Posterior cingulate gyrus (tissue), 11 donors: ENCODE measurements around the gene MRPL52.
"Not testable (repeated sequence)": the region's sequence is repeated elsewhere in the genome, so short reads cannot be mapped to it uniquely, and the experiment has no call there.

ENCODE experiments used
- DNase-seq, 10 donors: peaks; one replicate each; pipeline versions ENCODE4 v3.0.0 to v3.0.0-alpha.2; 2020 to 2021; ENCODE audit warnings: mixed read lengths in 3 of 10
- intact Hi-C: fragments of 100-400 bp; cut with DNase I; formaldehyde crosslinking; loops from one replicate; pipeline ENCODE4 v1.15.1; 2023

MRPL52 gene

DNA sequence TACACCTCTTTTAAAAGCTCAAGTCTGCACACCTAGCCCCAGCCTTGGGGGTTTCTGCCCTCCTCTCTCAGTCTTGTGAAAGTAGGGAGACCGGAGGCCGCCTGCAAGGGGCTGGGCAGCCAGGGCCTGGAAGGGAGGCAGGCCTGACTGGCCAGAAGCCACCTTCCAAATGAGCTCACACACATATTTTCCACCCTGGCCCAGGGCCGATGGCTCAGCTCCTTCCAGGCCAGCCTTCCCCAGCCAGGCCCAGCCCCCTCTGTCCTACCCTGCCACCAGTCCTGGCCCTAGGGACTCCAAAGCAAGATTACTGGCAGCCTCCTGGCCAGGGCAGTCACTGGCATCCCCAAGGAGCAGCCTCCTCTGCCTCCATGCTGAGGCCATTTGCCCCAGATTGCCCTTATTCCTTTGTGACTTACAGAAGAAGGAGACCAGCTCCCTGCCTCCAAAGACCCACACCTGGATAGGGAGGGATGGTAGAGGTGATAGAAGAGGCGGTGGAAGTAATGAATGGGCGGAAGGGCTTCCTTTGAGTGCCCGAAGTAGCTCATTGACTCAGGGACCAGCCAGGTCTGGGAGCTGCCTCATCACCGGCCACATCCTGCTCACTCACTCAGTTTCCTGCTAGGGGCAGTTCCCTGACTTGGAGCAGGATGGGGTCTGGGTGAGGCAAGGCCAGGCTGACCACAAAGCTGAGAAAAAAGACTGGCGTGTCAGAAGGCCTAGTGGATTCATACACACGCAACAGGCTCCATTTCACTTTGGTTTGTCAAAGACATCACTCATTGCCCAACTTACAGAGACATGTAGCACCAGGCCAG, 21.5 kb downstream of the MRPL52 start:
- DNase-seq = peak in 9 of 10 donors; percentile 30 to 91 (median 54)
- intact Hi-C loops = loop anchor here (5.0 to 10.0 kb wide), 2 partner anchors 196 to 294 kb away; no protein-coding TSS in a partner anchor

DNA sequence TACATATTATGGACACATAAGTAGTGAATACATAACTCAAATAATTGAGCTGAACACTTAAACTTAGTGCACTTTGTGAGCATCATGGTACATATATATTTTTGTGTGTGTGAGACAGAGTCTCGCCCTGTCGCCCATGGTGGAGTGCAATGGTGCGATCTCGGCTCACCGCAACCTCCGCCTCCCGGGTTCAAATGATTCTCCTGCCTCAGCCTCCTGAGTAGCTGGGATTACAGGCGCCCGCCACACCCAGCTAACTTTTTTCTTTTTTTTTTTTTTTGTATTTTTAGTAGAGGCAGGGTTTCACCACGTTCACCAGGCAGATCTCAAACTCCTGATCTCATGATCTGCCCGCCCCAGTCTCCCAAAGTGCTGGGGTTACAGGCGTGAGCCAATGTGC, 22.5 kb downstream of the MRPL52 start:
- intact Hi-C loops = loop anchor here (5.0 to 10.0 kb wide), 2 partner anchors 197 to 295 kb away; no protein-coding TSS in a partner anchor
- peak in 1 of 10 donors; percentile 25 for DNase-seq

DNA sequence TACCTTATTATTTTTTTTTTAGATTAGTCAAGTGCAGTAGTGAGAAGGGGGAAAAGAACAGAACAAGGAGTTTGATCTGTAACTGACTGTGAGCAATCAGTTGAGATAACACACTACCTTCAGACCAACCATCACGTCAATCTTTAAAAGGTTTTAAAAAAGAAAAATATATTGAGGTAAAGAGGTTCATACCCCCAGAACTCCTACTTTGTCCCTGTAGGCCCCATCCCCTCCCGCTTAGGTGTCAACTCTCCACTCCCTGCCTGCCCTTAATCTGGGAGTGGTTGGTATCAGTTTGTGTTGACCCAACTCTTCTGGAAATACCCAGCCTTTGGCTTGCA, 22.9 kb downstream of the MRPL52 start:
- intact Hi-C loops = loop anchor here (5.0 to 10.0 kb wide), 2 partner anchors 198 to 295 kb away; no protein-coding TSS in a partner anchor
- DNase-seq = no peak

DNA sequence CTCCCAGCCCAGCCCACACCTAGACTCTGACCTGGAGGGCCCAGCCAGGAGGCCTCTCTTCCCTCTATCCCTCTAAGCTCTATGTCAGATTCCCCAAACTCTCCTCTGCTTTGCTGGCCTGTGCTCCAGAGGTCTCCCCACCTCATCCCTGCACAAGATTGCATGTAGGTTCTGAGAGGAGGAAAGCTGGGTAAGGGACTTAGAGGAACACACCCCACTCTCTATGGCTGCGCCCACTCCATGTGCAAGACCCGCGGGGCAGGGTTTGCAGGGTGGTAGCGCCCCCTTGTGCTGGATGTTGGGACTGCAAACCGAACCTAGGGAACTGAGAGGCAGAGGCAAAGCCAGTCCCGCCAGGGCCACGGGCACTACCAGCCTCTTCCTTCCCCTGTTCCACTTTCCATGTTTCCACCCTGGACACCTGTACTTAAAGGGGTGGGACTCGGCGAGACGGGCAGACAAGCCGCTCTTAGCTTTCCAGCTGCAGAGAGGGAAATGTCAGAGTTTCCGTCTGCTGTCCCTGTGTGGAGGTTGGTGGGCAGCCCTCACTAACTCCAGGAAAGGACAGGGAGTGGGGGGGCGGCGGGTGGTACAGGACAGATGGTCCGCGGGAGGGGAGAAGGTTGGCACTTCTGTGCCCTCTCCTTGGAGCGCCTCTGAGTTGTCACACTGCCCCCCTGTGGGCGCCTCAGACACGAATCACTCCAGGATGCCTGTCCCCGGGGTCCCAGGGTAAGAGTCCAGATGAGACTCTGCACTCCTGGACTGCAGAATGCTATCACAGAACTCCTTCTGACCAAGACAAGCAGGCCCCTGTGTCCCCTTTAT, 23.5 kb downstream of the MRPL52 start:
- DNase-seq = peak; percentile 73 to 98 (median 88)
- intact Hi-C loops = loop anchor here (1.0 to 10.0 kb wide), 4 partner anchors 30 to 296 kb away; no protein-coding TSS in a partner anchor

DNA sequence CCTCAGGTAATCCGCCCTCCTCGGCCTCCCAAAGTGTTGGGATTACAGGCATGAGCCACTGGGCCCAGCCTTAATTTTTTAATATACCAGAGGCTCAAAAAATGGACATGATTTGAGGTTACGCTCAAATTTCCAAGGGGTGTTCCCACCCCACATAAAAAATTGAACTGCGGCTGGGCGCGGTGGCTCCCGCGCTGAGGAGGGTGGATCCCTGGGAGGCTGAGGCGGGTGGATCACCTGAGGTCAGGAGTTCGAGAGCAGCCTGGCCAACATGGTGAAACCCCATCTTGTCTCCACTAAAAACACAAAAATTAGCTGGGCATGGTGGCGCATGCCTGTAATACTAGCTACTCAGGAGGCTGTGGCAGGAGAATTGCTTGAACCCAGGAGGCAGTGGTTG, 24.6 kb downstream of the MRPL52 start:
- DNase-seq = peak in 1 of 10 donors; percentile 39
- intact Hi-C loops = loop anchor here (5.0 to 10.0 kb wide), 2 partner anchors 199 to 297 kb away; no protein-coding TSS in a partner anchor

DNA sequence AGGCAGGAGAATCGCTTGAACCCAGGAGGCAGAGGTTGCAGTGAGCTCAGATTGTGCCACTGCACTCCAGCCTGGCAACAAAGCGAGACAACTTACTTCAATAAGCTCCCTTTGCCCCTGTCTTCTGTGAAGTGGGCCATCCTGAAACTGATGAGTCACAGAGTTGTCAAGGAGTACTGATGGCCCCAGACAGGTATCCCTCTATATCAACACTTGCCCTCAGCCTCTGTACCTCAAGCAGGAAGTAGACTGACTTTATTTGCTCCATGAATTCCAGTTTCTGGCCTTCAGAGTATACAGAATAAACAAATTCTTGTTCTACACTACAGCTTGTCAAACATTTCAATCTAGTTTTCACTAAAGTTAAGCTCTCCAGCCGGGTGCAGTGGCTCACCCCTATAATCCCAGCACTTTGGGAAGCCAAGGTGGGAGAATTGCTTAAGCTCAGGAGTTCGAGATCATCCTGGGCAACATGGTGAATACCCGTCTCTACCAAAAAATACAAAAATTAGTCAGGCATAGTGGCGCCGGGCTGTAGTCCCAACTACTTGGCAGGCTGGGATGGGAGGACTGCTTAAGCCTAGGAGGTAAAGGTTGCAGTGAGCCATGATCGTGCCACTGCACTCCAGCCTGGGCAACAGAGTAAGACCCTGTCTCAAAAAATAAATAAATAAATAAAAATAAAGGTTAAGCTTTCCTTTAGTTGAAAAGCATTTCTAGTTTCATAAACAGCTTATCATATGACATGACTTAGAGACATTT, 25.5 kb downstream of the MRPL52 start:
- intact Hi-C loops = loop anchor here (5.0 to 10.0 kb wide), 2 partner anchors 200 to 298 kb away; no protein-coding TSS in a partner anchor
- peak in 2 of 10 donors; percentile 27 to 32 for DNase-seq

DNA sequence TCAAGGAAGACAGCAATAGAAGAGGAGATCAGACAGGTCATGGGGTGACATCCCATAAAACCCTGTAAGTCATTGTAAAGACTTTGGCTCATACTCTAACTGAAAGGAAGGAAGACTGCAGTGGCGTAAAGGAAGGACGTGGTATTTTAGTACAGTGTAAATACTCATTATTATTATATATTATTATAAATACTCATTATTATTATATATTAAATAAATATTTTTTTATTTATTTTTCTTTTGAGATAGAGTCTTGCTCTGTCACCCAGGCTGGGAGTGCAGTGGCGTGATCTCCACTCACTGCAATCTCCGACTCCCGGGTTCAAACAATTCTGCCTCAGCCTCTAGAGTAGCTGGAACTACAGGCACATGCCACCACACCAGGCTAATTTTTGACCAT, 26.7 kb downstream of the MRPL52 start:
- intact Hi-C loops = loop anchor here (10.0 kb wide), 1 partner anchor 202 kb away; no protein-coding TSS in a partner anchor

DNA sequence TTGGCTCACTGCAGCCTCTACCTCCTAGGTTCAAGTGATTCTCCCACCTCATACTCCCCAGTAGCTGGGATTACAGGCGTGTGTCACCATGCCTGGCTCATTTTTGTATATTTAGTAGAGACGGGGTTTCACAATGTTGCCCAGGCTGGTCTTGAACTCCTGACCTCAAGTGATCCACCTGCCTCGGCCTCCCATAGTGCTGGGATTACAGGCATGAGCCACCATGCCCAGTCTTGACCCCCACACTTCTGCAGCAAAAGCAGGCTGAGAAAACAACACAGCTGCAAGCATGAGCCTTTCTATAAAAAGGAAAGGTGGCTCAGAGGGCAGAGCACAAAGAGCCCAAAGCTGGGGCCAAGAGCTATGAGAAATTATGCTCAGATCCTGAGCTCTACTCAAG, 30.7 kb downstream of the MRPL52 start:
- intact Hi-C loops, DNase-seq: not testable (repeated sequence)

More for the DNA sequence above, 26.7 kb downstream of the MRPL52 start:
- DNase-seq = peak in 1 of 10 donors; percentile 22

DNA sequence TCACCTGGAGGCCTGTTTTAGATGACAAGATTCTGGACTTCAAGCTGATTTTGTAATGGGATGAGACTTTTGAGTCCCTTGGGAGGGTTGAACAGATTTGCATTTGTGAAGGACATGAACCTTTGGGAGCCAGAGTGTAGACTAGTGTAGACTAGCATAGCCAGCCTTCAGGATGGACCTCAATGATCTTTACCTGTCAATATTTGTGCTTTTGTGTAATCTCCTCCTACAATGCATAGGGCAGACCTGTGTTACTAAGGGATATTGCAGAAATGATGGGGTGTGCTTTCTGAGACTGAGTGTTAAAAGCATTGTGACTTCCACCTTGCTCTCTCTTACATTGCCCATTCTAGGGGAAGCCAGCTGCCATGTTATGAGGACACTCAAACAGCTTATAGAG, 32.0 kb downstream of the MRPL52 start:
- intact Hi-C loops = no loop called here
- DNase-seq = no peak

DNA sequence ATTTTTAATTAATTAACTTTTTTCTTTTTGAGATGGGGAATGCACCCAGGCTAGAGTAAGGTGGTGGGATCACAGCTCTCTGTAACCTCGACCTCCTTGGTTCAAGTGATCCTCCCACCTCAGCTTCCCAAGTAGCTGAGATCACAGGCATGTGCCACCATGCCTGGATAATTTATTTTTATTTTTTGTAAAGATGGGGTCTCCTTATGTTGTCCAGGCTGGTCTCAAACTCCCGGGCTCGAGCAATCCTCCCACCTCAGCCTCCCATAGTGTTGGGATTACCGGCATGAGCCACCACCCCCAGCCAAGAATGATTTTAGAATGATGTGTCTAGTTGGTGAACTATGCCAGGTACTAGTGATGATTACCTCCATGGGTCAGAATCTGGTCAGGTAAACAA, 35.3 kb downstream of the MRPL52 start:
- intact Hi-C loops = no loop called here
- DNase-seq = peak in 1 of 10 donors; percentile 5

DNA sequence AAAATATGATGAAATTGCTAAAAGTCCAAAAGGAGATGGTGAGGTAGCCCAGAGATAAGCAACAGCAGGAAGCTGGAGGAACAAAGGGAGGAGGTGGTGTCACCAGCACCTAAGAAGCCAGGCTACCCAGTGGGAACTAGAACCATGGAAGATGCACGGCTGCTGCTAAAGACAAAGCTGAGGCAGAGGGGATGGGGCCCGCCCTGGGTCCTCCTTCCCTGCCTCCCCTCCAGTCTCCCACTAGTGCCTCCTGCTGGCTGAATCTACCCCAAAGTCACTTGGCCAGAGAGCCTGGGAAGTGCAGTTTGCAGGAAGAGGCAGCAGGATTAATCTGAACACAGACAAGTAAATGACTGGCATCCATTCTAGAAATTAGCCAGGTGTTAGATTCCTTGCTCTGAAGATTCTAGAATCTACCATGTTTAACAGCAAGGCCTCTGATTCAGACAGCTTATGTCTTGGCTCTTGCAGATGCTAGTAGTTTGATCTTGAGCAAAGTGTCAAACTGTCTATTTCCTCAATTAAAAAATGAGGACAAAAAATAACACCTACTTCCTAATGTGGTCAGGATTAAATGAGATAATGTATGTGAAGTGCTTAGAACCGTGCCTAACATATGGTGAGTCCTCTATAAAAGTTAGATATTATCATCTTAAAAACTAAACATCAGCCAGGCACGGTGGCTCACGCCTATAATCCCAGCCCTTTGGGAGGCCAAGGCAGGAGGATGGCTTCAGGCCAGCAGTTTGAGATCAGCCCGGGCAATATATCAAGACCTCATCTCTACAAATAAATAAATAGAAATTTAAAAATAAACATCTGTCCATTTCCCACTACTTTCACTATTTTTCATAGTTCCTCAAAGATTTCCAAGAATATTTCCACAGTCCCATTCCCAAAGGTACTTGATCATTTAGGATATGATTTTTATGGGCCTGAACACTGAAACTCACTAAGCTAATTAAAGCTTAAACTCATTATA, 36.0 kb downstream of the MRPL52 start:
- intact Hi-C loops = no loop called here
- DNase-seq = peak in 2 of 10 donors; percentile 12 to 26

DNA sequence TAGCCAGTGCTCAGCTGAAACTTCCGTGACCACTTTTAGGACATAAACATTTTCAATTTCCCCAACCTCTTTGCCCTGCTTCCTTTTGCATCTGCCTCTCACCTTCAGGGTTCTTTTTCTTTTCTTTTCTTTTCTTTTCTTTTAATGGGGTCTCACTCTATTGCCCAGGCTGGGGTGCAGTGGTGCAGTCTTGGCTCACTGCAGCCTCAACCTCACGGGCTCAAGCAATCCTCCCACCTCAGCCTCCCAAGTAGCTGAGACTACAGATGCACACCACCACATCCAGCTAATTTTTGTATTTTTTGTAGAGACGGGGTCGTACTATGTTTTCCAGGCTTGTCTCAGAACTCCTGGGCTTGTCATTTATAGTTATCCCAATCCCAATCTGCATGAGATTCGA, 37.2 kb downstream of the MRPL52 start:
- intact Hi-C loops = no loop called here
- peak in 1 of 10 donors; percentile 42 for DNase-seq

DNA sequence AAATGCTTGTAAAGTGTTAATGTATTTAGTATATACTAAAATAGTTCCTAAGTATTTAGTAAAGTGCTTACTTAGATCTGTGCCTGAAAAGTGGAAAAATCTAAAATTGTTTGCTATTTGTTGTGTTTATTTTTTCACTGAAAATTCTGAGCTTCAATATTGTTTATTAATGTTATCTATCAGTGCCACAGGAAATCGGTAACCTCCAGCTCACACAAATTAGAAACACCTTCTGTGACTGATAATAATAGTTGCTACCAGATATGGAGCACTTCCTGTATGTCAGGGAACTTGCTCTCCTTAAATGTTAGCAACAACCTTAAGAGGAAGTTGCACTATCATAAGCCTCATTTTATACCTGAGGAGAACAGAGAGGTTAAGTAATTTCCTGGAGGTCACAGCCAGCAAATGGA, 41.1 kb downstream of the MRPL52 start:
- no peak for DNase-seq
- intact Hi-C loops = no loop called here

DNA sequence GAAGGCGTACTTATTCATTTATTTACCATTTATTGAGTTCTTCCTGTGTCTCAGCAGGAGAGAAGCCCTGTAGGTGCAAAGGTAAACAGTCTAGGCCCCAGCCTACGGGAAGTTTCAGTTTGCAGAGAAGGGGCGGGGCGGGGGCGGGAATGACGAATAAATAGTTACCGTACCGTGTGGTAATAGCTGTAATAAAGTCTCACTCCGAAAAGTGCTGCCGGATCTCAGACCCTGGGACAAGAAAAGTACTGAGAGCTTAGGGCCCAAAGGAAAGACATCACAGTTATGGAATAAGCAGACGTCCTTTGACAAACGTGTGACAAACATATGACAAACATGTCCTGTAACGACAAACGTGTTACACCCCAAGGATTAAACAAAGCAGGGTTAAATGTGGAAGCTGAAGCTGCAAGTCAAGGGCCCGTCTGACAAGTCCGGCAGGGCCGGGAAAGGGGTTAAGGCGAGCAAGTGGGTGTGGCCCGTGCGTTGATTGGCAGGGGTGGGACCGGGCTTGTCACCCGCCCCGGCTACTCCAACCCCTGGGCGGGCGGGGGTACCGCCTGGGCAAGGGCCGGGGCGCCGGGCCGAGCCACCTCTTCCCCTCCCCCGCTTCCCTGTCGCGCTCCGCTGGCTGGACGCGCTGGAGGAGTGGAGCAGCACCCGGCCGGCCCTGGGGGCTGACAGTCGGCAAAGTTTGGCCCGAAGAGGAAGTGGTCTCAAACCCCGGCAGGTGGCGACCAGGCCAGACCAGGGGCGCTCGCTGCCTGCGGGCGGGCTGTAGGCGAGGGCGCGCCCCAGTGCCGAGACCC, 41.7 kb downstream of the MRPL52 start, which contains the start of gene LRP10:
TSS of gene LRP10 (plus strand) at position 517 of the 809 bp plus-strand sequence. CDS start 564 bp downstream, outside the sequence.
- intact Hi-C loops = no loop called here
- peak; percentile 80 to 98 (median 86) for DNase-seq

DNA sequence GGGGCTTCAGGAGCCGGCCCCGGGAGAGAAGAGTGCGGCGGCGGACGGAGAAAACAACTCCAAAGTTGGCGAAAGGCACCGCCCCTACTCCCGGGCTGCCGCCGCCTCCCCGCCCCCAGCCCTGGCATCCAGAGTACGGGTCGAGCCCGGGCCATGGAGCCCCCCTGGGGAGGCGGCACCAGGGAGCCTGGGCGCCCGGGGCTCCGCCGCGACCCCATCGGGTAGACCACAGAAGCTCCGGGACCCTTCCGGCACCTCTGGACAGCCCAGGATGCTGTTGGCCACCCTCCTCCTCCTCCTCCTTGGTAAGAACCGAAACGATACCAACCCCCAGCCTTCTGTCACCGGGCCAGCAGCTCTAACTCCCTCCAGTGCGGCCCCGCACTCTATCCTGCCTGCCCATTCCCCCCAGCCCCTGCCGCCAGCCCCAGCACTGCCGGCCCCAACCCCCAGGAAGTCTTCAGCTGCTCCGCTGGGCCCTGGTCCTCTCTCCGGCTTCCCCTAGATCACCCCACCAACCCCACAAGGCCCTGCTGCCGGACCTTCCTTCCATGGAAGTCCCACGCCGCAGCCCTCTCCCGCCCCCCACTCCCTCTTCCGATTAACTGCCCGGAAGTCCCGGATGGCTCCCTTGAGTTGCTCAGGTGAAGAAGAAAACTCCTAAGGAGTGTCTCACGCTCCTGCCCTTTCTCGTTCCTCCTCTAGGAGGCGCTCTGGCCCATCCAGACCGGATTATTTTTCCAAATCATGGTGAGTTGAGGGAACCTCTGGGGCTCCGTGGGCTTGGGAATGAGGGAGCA, 42.5 kb downstream of the MRPL52 start:
- peak in 8 of 10 donors; percentile 51 to 91 (median 74) for DNase-seq
- intact Hi-C loops = no loop called here

DNA sequence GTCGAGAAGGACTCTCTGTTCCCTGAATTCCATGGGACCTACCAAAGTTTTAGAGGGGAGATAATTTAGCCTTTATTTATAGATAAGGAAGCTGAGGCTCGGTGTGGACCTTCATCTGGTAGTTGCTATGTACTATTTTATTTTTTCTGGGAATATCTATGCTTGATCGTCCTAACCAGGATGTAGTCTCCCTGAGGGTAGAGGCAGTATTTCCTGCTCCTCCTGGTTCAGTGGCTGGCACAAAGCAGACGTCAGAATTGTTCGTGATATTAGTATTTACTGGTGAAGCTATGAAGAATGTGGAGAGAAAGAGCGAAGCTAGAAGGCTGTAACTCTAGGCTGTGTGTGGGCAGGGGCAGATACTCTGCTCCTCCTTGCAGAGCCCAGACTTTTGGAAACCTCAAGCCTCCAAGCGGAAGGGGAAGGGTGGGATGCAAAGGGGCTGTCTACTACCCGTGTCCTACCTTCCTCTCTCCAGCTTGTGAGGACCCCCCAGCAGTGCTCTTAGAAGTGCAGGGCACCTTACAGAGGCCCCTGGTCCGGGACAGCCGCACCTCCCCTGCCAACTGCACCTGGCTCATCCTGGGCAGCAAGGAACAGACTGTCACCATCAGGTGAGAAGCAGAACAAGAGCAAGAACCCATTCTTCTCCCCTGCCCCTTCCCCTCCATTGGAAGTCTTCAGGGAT, 43.3 kb downstream of the MRPL52 start:
- DNase-seq = peak in 1 of 10 donors; percentile 29

More for the DNA sequence above, 43.3 kb downstream of the MRPL52 start:
- intact Hi-C loops = no loop called here
